A673 (cell line): Measurements from ENCODE around the gene PAXX.

ENCODE experiments used
- EZH2 ChIP-seq: fragments of 200-600 bp; sonication (generic); IDR thresholded peaks from 2 replicates; pipeline ENCODE4 v1.6.1; 2017; ENCODE audit warnings: borderline replicate concordance, low read depth, mild to moderate bottlenecking, mixed read lengths, antibody characterized with exemption, low read length; ENCODE audit not compliant: poor library complexity, severe bottlenecking
- TF ChIP-seq, protein P1 (sequence below): fragments of 300-800, 200-600 bp; sonication (generic); conservative IDR thresholded peaks from 2 replicates; pipeline ENCODE4 v1.5.1; 2017; ENCODE audit warnings: low read depth, mild to moderate bottlenecking, antibody characterized with exemption, low read length, moderate library complexity, mixed read lengths

GRCh38 chr9:137042751-137043727 lies 50.8 kb downstream of the PAXX start:
- TF ChIP-seq, protein P1, sequence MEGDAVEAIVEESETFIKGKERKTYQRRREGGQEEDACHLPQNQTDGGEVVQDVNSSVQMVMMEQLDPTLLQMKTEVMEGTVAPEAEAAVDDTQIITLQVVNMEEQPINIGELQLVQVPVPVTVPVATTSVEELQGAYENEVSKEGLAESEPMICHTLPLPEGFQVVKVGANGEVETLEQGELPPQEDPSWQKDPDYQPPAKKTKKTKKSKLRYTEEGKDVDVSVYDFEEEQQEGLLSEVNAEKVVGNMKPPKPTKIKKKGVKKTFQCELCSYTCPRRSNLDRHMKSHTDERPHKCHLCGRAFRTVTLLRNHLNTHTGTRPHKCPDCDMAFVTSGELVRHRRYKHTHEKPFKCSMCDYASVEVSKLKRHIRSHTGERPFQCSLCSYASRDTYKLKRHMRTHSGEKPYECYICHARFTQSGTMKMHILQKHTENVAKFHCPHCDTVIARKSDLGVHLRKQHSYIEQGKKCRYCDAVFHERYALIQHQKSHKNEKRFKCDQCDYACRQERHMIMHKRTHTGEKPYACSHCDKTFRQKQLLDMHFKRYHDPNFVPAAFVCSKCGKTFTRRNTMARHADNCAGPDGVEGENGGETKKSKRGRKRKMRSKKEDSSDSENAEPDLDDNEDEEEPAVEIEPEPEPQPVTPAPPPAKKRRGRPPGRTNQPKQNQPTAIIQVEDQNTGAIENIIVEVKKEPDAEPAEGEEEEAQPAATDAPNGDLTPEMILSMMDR: no peak
- no peak for TF ChIP-seq EZH2
